Colonic mucosa (tissue), 4 donors: ENCODE data around the gene SLC23A3. TPM values are rescaled to one million over a fixed set of nuclear protein-coding genes. Genes with fewer than 3 reads are reported as not detected.

Experiments used
- DNase-seq: peaks from one replicate; pipeline ENCODE4 v3.0.0-alpha.2; 2020
- H3K27ac ChIP-seq: fragments of 200-600 bp; one replicate; pipeline ENCODE4 v1.8.0; 2021
- H3K27me3 ChIP-seq: fragments of 200-600 bp; one replicate; pipeline ENCODE4 v1.8.0; 2021
- H3K36me3 ChIP-seq: fragments of 200-600 bp; one replicate; pipeline ENCODE4 v1.8.0; 2021
- H3K4me1 ChIP-seq: fragments of 200-600 bp; one replicate; pipeline ENCODE4 v1.8.0; 2021; ENCODE audit warnings: mild to moderate bottlenecking
- H3K4me3 ChIP-seq: fragments of 200-600 bp; one replicate; pipeline ENCODE4 v1.8.0; 2021
- H3K9ac ChIP-seq, 2 donors: one replicate each; pipeline ENCODE4 v1.7.0; 2013; ENCODE audit warnings: control low read depth in 2 of 2, low read depth in 2 of 2, low read length in 2 of 2
- H3K9me3 ChIP-seq: fragments of 200-600 bp; one replicate; pipeline ENCODE4 v1.8.0; 2021
- CTCF ChIP-seq: fragments of 200-600 bp; IDR thresholded peaks from one replicate; pipeline ENCODE4 v1.8.0; 2022; ENCODE audit warnings: antibody characterized with exemption, mild to moderate bottlenecking
- intact Hi-C: fragments of 100-400 bp; cut with DNase I; formaldehyde crosslinking; loops from one replicate; pipeline ENCODE4 v1.14.1; 2022
- total RNA-seq, 2 donors: library from RNA; stranded (reverse); fragmentation: NEBNext Ultra II Directional in 1 of 2; extraction: Animal tissue kit (Norgen Biotek cat#: 25700) in 1 of 2; gene quantifications; one replicate each; pipeline ENCODE4 v1.2.1, GENCODE V29; 2021
- donor health status: healthy.
- donor health status: DM: no; HTN: no; CAD: no.
- donor health status: DM: no; HTN: no; CAD: no.

SLC23A3 gene
- total RNA-seq, 2 donors from 2014 or later: 4.7 to 13.8 TPM

- H3K9ac ChIP-seq: peak overlapping the region; percentile 64 to 97
- peaks cover 8% of the 10 kb centered on the region for H3K4me1 ChIP-seq
- peaks cover 26% of the 10 kb centered on the region for H3K36me3 ChIP-seq
- DNase-seq: peak; percentile 71
- peak overlapping the region; percentile 76 for H3K4me3 ChIP-seq
- peak overlapping the region; percentile 100 for H3K27ac ChIP-seq
- no peak for TF ChIP-seq CTCF
- H3K27me3 ChIP-seq: no peaks in the 10 kb centered on the region
- intact Hi-C loops: loop anchor here (2.0 kb wide), 1 partner anchor 28 kb away; the partner anchor contains the start of gene ZFAND2B
- H3K9me3 ChIP-seq: no peaks in the 10 kb centered on the region
Measured at GRCh38 chr2:219178377-219179175, 8.7 kb upstream of the SLC23A3 start.

GRCh38 chr2:219177552-219178376 lies 7.9 kb upstream of the SLC23A3 start, which contains the start of gene RETREG2:
Gene RETREG2 (plus strand): TSS chr2:219178275. CDS start chr2:219178353, 78 bp downstream.
- Histone ChIP-seq H3K27ac (peak within 1 kb of the TSS; percentile 100), H3K4me3 (peak within 1 kb of the TSS; percentile 76), H3K9ac (peak within 1 kb of the TSS; percentile 85 to 97), H3K27me3 (no peaks in the 10 kb centered on the region), H3K36me3 (peaks cover 26% of the 10 kb centered on the region), H3K4me1 (peaks cover 8% of the 10 kb centered on the region), H3K9me3 (no peaks in the 10 kb centered on the region)
- peak; percentile 92 for DNase-seq
- intact Hi-C loops: loop anchor here (2.0 kb wide), 1 partner anchor 29 kb away; the partner anchor contains the start of gene ZFAND2B
- TF ChIP-seq CTCF: no peak

DNA sequence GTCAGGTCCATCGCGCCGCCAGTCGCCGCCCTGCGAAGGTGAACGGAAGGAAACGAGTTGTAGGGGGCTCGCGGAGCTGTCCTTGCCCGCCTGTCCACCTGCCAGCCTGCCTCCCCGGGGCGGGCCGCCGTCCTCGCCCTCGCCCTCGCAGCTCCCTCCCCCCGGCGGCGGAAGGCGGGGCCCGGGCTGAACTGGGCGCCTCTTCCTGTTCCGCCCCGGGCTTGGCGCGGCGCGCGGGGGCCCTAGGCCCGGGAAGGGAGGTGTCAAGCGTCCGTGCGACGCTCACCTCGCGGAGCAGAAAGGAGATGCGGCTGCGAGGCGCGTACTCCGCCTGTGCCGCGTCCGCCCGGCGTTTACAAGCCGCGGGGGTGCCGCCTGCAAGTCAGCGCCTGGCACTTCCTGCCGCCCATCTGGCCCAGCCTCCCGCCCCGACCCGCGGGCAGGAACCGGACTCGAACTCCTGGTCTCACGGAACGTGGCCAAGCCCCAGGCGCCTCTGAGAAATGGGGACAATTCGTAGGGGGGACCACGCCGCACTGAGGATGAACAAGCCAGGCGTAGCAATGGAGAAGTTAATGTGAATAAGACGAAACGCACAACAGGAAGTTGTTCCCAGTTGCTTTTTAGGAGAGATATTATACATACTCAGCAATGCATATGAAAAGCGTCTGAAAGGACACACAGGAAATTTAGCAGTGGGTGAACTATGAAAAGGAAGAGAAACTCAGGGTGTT lies 7.2 kb upstream of the SLC23A3 start, which contains the start of gene CNPPD1:
Gene CNPPD1 (minus strand): TSS at position 108 of the 734 bp plus-strand sequence. CDS start 97 bp downstream, at position 11.
- intact Hi-C loops: no loop called here
- peak; percentile 92 for DNase-seq
- peak within 1 kb of the TSS; percentile 100 for H3K27ac ChIP-seq
- H3K36me3 ChIP-seq: peaks cover 19% of the 10 kb centered on the region
- H3K9ac ChIP-seq: peak within 1 kb of the TSS; percentile 85 to 97
- peak within 1 kb of the TSS; percentile 76 for H3K4me3 ChIP-seq
- peaks cover 8% of the 10 kb centered on the region for H3K4me1 ChIP-seq
- no peaks in the 10 kb centered on the region for H3K27me3 ChIP-seq
- no peak for TF ChIP-seq CTCF
- no peaks in the 10 kb centered on the region for H3K9me3 ChIP-seq

DNA sequence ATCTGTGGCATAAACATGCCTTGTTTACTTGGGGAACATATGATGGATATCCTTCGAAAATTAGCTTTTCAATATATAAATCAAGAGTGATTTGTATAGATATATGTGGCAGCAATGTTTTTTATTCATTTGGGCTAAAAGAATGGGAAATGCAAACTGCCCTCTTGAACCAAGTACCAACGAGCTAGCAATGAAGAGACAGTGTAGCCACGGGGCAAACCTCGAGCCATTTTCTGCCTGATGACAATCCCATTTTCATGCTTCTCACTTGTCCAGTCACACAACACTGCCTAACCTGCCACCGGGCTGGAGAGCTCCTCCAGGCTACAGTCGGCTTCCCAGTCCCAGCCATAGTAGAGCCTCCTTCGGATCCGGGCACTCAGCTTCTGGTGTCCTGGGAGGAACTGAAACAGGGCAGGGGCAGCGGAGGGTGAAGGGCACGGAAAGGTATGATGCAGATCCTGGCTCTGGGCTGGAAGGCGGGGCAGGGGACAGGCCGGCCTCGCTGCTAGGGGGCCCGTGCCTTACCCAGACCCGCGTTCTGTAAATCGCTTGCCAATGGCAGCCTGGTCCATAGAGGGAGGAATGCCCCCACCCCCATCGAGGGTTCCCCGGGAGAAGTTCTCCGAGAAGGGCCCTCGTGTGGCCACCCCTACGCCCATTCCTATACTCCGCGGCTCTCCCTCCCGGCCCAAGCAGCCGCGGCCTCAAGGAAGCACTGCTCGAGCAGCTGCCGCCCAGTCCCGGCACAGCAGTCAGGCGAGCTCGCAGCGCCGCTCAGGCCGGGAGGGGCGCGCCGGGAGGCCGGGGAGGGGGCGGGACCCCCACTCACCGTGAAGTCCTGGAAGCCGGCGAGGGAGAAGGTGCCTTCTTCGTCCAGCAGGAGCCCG lies 6.3 kb upstream of the SLC23A3 start:
- no peak for TF ChIP-seq CTCF
- DNase-seq: peak; percentile 63
- Histone ChIP-seq H3K9me3 (no peaks in the 10 kb centered on the region), H3K4me1 (peaks cover 8% of the 10 kb centered on the region), H3K27me3 (no peaks in the 10 kb centered on the region), H3K27ac (peak overlapping the region; percentile 100), H3K9ac (peak overlapping the region; percentile 85 to 97), H3K36me3 (peaks cover 11% of the 10 kb centered on the region), H3K4me3 (peak overlapping the region; percentile 76)
- intact Hi-C loops: no loop called here
